Stimulated activated CD8-positive, alpha-beta memory T cell treated with anti-CD3 and anti-CD28 coated beads, Interleukin-2, amount 100 ng/mL, for 48 hours (primary cell): ENCODE data around the gene ADGRD1.

ENCODE experiments used
- DNase-seq, 2 donors: peaks; one replicate each; pipeline ENCODE4 v3.0.0-alpha.2; 2020; ENCODE audit warnings: low read depth in 2 of 2

The ADGRD1 gene

GRCh38 chr12:131090274-131091210 is 136.8 kb downstream of the ADGRD1 start:
- no peak for DNase-seq

GRCh38 chr12:131091413-131091975 is 137.8 kb downstream of the ADGRD1 start:
- DNase-seq: peak in 1 of 2 donors; percentile 28

GRCh38 chr12:131091976-131092691 is 138.4 kb downstream of the ADGRD1 start:
- no peak for DNase-seq

GRCh38 chr12:131092901-131093603 is 139.3 kb downstream of the ADGRD1 start:
- peak in 1 of 2 donors; percentile 17 for DNase-seq

- no peak for DNase-seq
These were observed 139.9 kb downstream of the ADGRD1 start for GRCh38 chr12:131093604-131093955.

- no peak for DNase-seq
These were observed 140.5 kb downstream of the ADGRD1 start for GRCh38 chr12:131093971-131094830.

GRCh38 chr12:131094831-131095805 is 141.4 kb downstream of the ADGRD1 start:
- no peak for DNase-seq

GRCh38 chr12:131095826-131096680 is 142.3 kb downstream of the ADGRD1 start:
- DNase-seq: no peak

GRCh38 chr12:131096681-131097181 is 143.0 kb downstream of the ADGRD1 start:
- DNase-seq: no peak

- DNase-seq: no peak
These were observed 143.8 kb downstream of the ADGRD1 start for GRCh38 chr12:131097202-131098177.

- no peak for DNase-seq
These were observed 144.7 kb downstream of the ADGRD1 start for GRCh38 chr12:131098178-131098981.

- DNase-seq: no peak
These were observed 146.4 kb downstream of the ADGRD1 start for GRCh38 chr12:131100031-131100674.

- no peak for DNase-seq
These were observed 147.3 kb downstream of the ADGRD1 start for GRCh38 chr12:131101006-131101405.

GRCh38 chr12:131101703-131102492 is 148.2 kb downstream of the ADGRD1 start:
- no peak for DNase-seq

- DNase-seq: no peak
These were observed 148.8 kb downstream of the ADGRD1 start for GRCh38 chr12:131102493-131102931.
